HAP-1 (cell line): ENCODE data around the gene ADAM22.

Experiments
- DNase-seq, 2 experiments: peaks; one replicate each; pipeline ENCODE4 v3.0.0-alpha.2; 2016 to 2020; ENCODE audit warnings: low spot score in 2 of 2
- H3K27me3 ChIP-seq: fragments of 250-450 bp; sonication (Bioruptor Pico); 2 replicates; pipeline ENCODE4 v1.5.1; 2020; ENCODE audit warnings: low read depth, mild to moderate bottlenecking, moderate library complexity
- H3K36me3 ChIP-seq: fragments of 250-450 bp; sonication (Bioruptor Pico); replicated peaks from 2 replicates; pipeline ENCODE4 v1.5.1; 2020; ENCODE audit warnings: mild to moderate bottlenecking
- H3K4me1 ChIP-seq: fragments of 250-450 bp; sonication (Bioruptor Pico); 2 replicates; pipeline ENCODE4 v1.5.1; 2020; ENCODE audit warnings: mild to moderate bottlenecking
- H3K4me3 ChIP-seq: fragments of 250-450 bp; sonication (Bioruptor Pico); 2 replicates; pipeline ENCODE4 v1.5.1; 2020; ENCODE audit warnings: mild to moderate bottlenecking, moderate library complexity
- H3K9me3 ChIP-seq: fragments of 250-450 bp; sonication (Bioruptor Pico); 2 replicates; pipeline ENCODE4 v1.5.1; 2020; ENCODE audit warnings: mild to moderate bottlenecking, moderate library complexity
- in situ Hi-C: fragments of 300-500 bp; cut with MboI; formaldehyde crosslinking; loops from 3 replicates; pipeline ENCODE4 v1.14.3; 2020; ENCODE audit warnings: low sequenced_read_pairs, inconsistent platforms, mixed read lengths

Gene ADAM22

DNA sequence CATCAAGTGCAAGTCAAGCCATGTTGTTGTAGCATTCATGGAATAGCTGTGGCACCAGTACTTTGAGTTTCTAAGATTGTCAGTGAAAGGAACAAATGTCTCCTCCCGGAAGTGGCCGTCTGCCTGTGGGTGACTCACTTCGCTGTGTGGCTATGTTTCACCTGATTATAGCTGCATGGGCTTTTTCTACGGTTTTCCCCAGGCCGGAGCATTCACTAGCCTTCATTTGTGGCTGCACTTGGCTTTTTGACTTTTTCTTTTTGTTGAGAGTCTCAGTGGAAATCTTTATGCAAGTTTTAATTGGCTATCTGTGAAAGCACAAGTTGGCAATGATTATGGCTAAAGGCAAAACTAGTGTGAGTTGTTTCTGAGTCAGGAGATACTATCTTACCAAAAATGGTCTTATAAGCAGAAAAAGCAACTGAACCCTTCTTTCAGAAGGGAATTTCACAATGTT lies 250.8 kb downstream of the ADAM22 start:
- H3K4me1 ChIP-seq: no peaks in the 10 kb centered on the region; the same call in 1 of the 2 replicates
- DNase-seq: no peak
- H3K27me3 ChIP-seq: no peaks in the 10 kb centered on the region
- no peaks in the 10 kb centered on the region for H3K36me3 ChIP-seq
- no peak overlapping the region for H3K4me3 ChIP-seq
- in situ Hi-C loops: no loop called here
- no peaks in the 10 kb centered on the region for H3K9me3 ChIP-seq

DNA sequence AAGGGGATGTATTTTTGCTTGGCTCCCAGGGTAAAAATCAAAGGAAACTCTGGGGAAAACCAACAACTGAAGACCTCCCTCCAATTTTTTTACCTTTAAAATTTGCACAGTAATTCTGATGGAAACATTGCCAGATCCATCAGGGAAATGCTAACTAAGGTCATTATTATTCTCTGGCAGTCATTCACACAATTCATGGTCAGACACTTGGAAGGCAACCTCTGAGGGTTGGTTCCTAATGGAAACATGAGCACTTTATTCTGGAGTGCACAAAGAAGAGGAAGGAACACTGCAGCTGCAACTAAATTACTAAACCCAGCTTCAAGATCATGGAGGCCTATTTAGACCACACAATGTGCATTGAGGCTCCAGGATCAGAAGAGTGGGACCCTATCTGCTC lies 251.6 kb downstream of the ADAM22 start:
- in situ Hi-C loops: no loop called here
- no peak for DNase-seq
- no peaks in the 10 kb centered on the region for H3K27me3 ChIP-seq
- no peak overlapping the region for H3K4me3 ChIP-seq
- no peaks in the 10 kb centered on the region for H3K9me3 ChIP-seq
- no peaks in the 10 kb centered on the region for H3K36me3 ChIP-seq
- H3K4me1 ChIP-seq: no peaks in the 10 kb centered on the region

DNA sequence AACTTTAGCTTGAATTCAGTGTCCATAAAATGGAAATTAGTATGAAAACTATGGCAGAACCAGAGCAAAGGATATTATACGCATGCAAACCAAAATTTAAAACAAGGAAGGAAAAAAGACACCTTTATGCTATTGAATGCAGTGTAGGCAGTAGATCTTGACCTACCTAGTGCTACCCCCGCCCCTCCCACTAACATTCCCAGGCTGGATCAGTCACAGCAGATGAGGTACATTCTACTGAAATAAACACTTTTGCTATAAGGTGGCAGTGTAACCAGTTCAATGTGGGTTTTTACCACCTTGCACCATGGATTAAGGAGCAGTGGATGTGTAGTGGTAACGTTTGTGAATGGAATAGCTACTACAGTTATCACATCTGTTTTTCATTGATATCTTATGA lies 257.9 kb downstream of the ADAM22 start:
- H3K4me3 ChIP-seq: no peak overlapping the region
- H3K27me3 ChIP-seq: no peaks in the 10 kb centered on the region
- no peaks in the 10 kb centered on the region for H3K36me3 ChIP-seq
- no peaks in the 10 kb centered on the region for H3K9me3 ChIP-seq
- in situ Hi-C loops: no loop called here
- no peaks in the 10 kb centered on the region for H3K4me1 ChIP-seq
- DNase-seq: no peak

DNA sequence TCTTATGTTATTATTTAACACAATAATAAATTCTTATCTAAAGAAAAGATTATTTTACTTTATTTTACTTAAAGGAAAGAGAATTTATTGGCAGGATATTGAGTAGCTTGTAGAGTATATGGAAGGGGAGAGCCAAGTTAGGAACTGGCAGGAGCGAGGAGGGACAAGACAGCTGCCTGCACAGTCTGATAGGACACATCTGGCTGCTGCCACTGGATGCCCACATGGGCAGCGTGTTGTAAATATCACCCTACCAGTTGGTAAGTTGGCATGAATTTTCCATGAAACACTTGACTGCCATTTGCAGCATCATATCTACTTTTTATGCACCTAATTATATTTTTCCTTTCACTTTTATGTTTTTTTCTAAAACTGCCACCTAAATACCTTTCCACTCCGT lies 266.2 kb downstream of the ADAM22 start:
- Histone ChIP-seq H3K4me1 (no peaks in the 10 kb centered on the region), H3K36me3 (peaks cover 26% of the 10 kb centered on the region), H3K4me3 (no peak overlapping the region), H3K9me3 (no peaks in the 10 kb centered on the region), H3K27me3 (no peaks in the 10 kb centered on the region)
- in situ Hi-C loops: no loop called here
- no peak for DNase-seq

DNA sequence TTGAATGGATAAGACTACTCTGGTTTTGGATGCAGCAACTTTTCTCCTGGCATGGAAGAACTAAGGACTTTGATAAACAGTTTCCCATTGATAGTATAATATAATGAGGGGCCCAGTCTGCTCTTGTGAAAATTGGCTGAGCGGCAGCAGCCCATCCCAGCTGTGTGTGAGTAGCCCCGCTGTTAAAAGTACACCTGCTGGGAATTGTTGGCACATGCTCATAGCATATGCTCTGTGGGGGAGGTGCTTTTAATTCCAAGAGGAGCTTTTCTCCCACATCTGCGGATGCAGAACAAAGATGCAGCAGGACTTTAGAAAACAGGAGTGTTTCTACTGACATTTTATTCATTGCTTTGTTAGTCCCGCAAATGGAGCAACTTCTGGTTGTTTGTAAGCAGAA lies 266.7 kb downstream of the ADAM22 start:
- H3K27me3 ChIP-seq: no peaks in the 10 kb centered on the region
- in situ Hi-C loops: no loop called here
- H3K36me3 ChIP-seq: peaks cover 29% of the 10 kb centered on the region
- peak in 1 of 2 experiments; percentile 25 for DNase-seq
- H3K4me3 ChIP-seq: no peak overlapping the region
- no peaks in the 10 kb centered on the region for H3K4me1 ChIP-seq
- H3K9me3 ChIP-seq: no peaks in the 10 kb centered on the region

DNA sequence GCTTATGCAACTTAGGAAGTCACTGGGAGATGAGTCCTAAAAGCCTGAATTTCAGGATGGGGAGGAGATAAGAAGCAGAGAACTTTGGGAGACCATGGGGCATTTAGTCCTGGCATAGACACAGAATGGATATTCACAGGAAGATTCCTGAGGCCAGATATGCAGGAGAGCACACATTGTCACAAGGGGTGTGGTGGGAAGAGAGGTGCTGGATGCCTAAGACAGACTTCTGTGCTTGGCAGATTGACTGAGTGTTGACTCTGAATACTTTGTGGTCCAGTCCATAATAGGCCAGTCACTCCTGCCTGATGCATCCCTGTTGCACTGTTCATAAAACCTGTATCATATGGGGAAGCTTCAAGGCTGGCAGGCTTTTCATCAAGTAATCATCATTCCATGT lies 267.3 kb downstream of the ADAM22 start:
- Histone ChIP-seq H3K4me3 (no peak overlapping the region), H3K4me1 (no peaks in the 10 kb centered on the region), H3K36me3 (peaks cover 34% of the 10 kb centered on the region), H3K27me3 (no peaks in the 10 kb centered on the region), H3K9me3 (no peaks in the 10 kb centered on the region)
- in situ Hi-C loops: no loop called here
- no peak for DNase-seq

DNA sequence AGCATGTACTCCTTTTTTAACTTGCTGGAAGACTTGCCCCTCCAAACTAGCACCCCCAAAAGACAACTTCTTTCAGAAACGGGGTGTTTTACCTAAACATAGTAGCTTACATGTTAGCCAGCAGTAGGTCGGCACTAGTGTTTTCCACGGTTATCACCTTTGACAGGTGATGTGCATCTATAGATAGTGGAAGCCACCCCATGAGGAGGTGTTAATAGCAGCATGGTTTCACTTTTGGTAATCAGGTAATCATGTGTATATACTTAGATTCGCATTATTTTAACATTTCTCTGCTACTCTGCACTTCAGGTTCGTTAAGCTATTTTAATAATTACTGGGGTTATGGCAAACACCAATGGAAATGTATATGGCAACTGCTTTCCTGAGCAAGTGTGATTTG lies 268.2 kb downstream of the ADAM22 start:
- Histone ChIP-seq H3K4me3 (no peak overlapping the region), H3K27me3 (no peaks in the 10 kb centered on the region), H3K4me1 (no peaks in the 10 kb centered on the region), H3K36me3 (peaks cover 44% of the 10 kb centered on the region), H3K9me3 (no peaks in the 10 kb centered on the region)
- in situ Hi-C loops: no loop called here
- no peak for DNase-seq

DNA sequence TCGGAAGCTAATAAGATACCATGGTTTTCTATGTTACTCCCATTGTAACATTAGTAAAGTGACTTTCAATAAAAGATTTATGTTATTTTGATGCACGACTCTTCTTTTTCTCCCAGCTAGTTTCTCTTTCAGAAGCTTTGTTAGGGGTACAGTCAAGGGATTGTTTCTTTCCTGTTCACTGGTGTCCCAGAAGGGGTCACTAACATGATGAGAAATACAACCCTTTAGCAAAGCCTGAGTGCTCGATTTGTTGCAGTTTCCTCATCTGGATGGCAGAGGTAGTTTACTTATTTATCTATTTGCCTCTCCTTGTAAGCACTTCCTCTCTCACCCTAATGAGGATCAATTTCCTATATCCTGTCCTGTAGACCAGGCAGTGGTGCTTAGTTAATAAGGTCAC lies 268.7 kb downstream of the ADAM22 start:
- no peak overlapping the region for H3K4me3 ChIP-seq
- no peak for DNase-seq
- H3K27me3 ChIP-seq: no peaks in the 10 kb centered on the region
- peaks cover 49% of the 10 kb centered on the region for H3K36me3 ChIP-seq
- in situ Hi-C loops: no loop called here
- no peaks in the 10 kb centered on the region for H3K4me1 ChIP-seq
- H3K9me3 ChIP-seq: no peaks in the 10 kb centered on the region

DNA sequence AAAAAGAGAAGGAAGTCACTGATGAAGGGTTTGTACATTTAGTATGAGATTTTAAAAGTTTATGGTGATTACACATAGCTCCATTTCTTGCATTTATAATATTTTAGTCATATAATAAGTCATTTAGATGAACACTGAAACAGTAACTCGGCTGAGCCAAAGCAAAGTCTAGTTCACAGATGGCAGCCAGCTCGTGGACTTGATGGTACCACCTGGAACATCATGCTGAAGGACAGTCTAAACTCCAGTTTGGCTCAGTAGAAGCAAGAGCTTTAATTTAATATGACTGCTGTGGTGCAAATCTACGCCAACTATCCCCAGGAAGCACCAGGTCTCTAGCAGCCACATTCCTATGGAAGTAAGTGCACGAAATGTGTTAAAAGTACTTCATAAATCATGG lies 269.4 kb downstream of the ADAM22 start:
- in situ Hi-C loops: no loop called here
- H3K4me3 ChIP-seq: no peak overlapping the region
- no peaks in the 10 kb centered on the region for H3K27me3 ChIP-seq
- H3K36me3 ChIP-seq: peaks cover 55% of the 10 kb centered on the region
- H3K4me1 ChIP-seq: no peaks in the 10 kb centered on the region
- no peak for DNase-seq
- H3K9me3 ChIP-seq: no peaks in the 10 kb centered on the region

DNA sequence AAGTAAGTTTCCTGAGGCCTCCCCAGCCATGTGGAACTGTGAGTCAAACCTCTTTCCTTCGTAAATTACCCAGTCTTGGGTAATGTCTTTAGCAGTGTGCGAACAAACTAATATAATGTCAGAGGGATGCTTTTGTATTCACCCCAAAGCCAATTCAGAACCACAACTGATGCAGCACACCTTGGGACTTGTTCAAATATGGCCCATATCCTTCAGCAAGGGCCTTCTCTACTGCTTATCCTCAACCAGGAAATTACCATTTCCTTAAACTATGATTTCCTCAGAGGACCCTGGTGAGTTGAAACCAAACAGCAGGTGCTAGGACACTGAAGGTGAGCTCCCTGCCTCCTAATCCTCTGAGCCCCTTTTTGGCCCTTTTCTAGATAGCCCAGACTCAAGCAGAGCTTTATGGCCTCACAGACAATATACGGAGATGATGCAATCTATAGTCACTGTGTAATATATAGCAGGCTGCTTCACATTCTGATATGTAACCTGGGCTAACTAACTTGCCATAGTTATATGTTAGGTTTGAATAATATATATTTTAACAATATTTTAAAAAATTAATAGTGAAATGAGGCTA lies 270.6 kb downstream of the ADAM22 start:
- in situ Hi-C loops: no loop called here
- H3K27me3 ChIP-seq: no peaks in the 10 kb centered on the region
- H3K36me3 ChIP-seq: peaks cover 65% of the 10 kb centered on the region
- no peaks in the 10 kb centered on the region for H3K9me3 ChIP-seq
- H3K4me3 ChIP-seq: no peak overlapping the region
- H3K4me1 ChIP-seq: no peaks in the 10 kb centered on the region
- no peak for DNase-seq

DNA sequence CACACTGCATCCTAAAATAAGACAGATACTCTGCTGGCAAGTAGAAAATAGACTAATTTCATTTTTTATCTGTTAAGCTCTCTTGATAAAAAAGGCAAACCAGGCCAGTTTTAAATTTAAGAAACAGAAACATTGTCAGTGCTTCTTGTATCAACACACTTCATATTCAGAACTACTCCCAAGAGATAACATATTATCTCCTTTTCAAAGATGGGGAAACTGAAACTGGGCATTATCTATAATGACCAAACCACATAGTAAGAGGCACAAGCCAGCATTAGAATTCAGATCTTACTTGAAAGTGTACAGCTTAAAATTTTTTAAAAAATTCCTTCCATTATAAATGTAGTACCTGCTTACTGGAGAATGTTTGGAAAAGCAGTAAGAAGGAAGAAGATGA lies 271.1 kb downstream of the ADAM22 start:
- in situ Hi-C loops: no loop called here
- no peak overlapping the region for H3K4me3 ChIP-seq
- no peaks in the 10 kb centered on the region for H3K4me1 ChIP-seq
- peaks cover 71% of the 10 kb centered on the region for H3K36me3 ChIP-seq
- no peaks in the 10 kb centered on the region for H3K27me3 ChIP-seq
- H3K9me3 ChIP-seq: no peaks in the 10 kb centered on the region
- DNase-seq: no peak

DNA sequence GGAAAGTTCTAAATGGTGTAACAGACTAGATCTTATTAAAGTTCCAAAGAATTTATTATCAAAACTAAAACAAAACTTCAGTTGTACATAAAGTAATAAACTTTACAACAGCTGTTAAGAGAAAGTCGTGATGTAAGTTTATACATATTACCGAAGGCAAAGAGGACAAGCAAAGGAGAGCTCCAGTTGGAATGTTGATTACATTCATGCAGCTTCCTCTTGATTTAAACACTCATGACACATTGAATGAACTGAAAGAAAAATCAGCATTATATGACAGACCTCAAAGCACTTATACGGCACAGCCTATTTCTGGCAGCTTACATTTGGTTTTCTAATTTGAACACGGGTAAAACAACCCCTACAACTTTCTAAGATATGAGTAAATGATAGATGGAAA lies 272.2 kb downstream of the ADAM22 start:
- in situ Hi-C loops: no loop called here
- Histone ChIP-seq H3K27me3 (no peaks in the 10 kb centered on the region), H3K36me3 (peaks cover 78% of the 10 kb centered on the region), H3K4me3 (no peak overlapping the region), H3K9me3 (no peaks in the 10 kb centered on the region), H3K4me1 (no peaks in the 10 kb centered on the region)
- DNase-seq: no peak

DNA sequence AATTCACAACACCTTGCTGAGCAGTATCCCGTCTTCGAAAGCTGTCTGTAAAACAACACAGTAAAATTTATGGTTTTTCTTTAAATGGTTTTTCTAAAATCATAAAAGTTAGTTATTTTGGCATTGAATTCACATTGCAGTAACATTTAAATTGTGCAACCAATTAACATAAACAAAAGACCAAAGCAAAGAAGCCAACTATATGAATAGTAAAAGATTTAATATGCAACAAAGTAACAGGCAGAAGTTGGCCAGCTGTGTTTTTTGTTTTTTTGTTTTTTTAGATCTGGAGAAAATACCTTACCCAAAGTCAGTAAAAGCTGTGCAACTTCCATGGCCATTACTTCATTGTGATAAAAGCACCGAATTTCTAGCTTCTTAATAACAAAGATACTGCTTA lies 274.5 kb downstream of the ADAM22 start:
- Histone ChIP-seq H3K27me3 (no peaks in the 10 kb centered on the region), H3K9me3 (no peaks in the 10 kb centered on the region), H3K36me3 (peaks cover 82% of the 10 kb centered on the region), H3K4me3 (no peak overlapping the region), H3K4me1 (no peaks in the 10 kb centered on the region)
- DNase-seq: no peak
- in situ Hi-C loops: no loop called here

DNA sequence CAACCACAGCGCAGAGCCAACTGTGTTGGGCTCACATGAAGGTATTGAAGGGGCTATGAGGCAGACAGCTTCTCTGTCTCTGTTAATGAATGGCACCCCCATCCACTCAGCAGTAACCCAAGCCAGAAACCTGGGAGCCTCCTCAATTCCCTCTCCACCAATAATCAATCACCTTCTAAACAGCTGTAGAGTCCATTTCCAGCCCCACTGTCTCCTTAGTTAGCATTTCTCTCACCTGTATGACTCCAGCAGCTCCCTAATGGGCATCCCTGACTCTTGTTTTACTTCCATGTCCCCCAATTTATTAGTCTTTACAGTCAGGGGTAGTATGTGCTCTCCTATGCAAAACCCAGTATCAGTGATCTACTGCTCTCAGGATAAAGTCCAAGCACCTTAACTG lies 278.9 kb downstream of the ADAM22 start:
- no peaks in the 10 kb centered on the region for H3K9me3 ChIP-seq
- DNase-seq: no peak
- no peaks in the 10 kb centered on the region for H3K27me3 ChIP-seq
- no peak overlapping the region for H3K4me3 ChIP-seq
- H3K36me3 ChIP-seq: peaks cover 72% of the 10 kb centered on the region
- H3K4me1 ChIP-seq: peaks cover 6% of the 10 kb centered on the region
- in situ Hi-C loops: no loop called here

DNA sequence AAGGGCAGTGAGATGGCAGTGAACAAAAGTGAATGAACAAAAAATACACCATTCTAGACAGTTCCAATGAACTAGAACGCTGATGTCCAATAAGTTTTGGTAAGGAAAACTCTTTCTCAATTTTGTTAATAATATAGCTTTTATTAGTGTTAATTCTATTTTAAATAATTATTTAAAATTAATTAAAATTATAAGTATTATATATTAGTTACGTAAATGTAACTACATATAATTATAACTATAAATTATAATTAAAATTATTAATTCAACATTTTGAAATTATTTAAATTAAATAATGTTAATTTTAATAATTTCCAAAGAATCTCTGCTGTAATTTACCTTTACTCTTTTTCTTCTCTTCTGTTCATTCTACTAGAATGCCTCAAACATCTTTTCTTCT lies 280.4 kb downstream of the ADAM22 start:
- no peak for DNase-seq
- Histone ChIP-seq H3K4me1 (peaks cover 12% of the 10 kb centered on the region), H3K4me3 (no peak overlapping the region), H3K27me3 (no peaks in the 10 kb centered on the region), H3K9me3 (no peaks in the 10 kb centered on the region), H3K36me3 (peaks cover 58% of the 10 kb centered on the region)
- in situ Hi-C loops: no loop called here
